B cell (primary cell): ENCODE results near the gene PGM1. TPM values are rescaled to one million over a fixed set of nuclear protein-coding genes. Genes with fewer than 3 reads are reported as not detected.

Experiments used
- ATAC-seq: fragments of 200-7000 bp; cut with Tn5 transposase; one replicate; pipeline ENCODE4 v1.10.0; 2021; ENCODE audit warnings: low read depth, mild to moderate bottlenecking, moderate number of reproducible peaks, moderate library complexity
- CTCF ChIA-PET: fragments of 350-600 bp; sonication (Branson Sonifier 250); formaldehyde crosslinking; loops from one replicate; lab custom pipeline; 2021; ENCODE audit warnings: antibody characterized with exemption, inconsistent platforms; lab: Charles Lee
- POLR2A ChIA-PET: fragments of 350-600 bp; sonication (Branson Sonifier 250); formaldehyde crosslinking; loops from one replicate; lab custom pipeline; 2021; ENCODE audit warnings: antibody characterized with exemption; lab: Charles Lee
- DNase-seq: peaks from one replicate; pipeline ENCODE4 v3.0.0; 2013
- H2AFZ ChIP-seq: 2 replicates; pipeline ENCODE4 v1.6.1; 2012; ENCODE audit warnings: mild to moderate bottlenecking, low read depth, low read length; ENCODE audit not compliant: insufficient read depth, poor library complexity, severe bottlenecking
- H3K27ac ChIP-seq, 2 donors: 1 replicate in 1 of 2; 2 replicates in 1 of 2; pipeline ENCODE4 v1.5.1; 2012 to 2013; ENCODE audit warnings: low read length in 2 of 2, mild to moderate bottlenecking in 2 of 2, moderate library complexity in 1 of 2
- H3K27me3 ChIP-seq, 4 experiments: fragments of 200-600 bp in 1 of 4; sonication (generic) in 1 of 4; replicated peaks in 1 of 4; 1 replicate in 2 of 4; 2 replicates in 2 of 4; pipeline versions ENCODE4 v1.6.1 to v1.7.0; 2013 to 2016; ENCODE audit warnings: low read length in 3 of 4, mild to moderate bottlenecking in 2 of 4, mixed read lengths in 1 of 4, moderate library complexity in 1 of 4; ENCODE audit not compliant: insufficient read depth in 4 of 4, control insufficient read depth in 3 of 4; ENCODE audit errors: control extremely low read depth in 1 of 4
- H3K36me3 ChIP-seq, 2 experiments: replicated peaks in 1 of 2; 1 replicate in 1 of 2; 2 replicates in 1 of 2; pipeline versions ENCODE4 v1.6.1 to v1.7.1; 2013; ENCODE audit warnings: low read length in 1 of 2; ENCODE audit not compliant: insufficient read depth in 2 of 2, control insufficient read depth in 1 of 2; ENCODE audit errors: control extremely low read depth in 1 of 2, extremely low read depth in 1 of 2
- H3K4me1 ChIP-seq, 2 donors: fragments of 200-600 bp in 1 of 2; sonication (generic) in 1 of 2; 1 replicate in 1 of 2; 2 replicates in 1 of 2; pipeline versions ENCODE4 v1.5.1 to v1.6.1; 2013 to 2017; ENCODE audit warnings: low read length in 2 of 2; ENCODE audit not compliant: control insufficient read depth in 2 of 2, insufficient read depth in 2 of 2
- H3K4me2 ChIP-seq: replicated peaks from 2 replicates; pipeline ENCODE3; 2012; ENCODE audit warnings: mild to moderate bottlenecking, low read depth, low read length; ENCODE audit not compliant: poor library complexity, severe bottlenecking
- H3K4me3 ChIP-seq, 5 experiments: fragments of 200-600 bp in 1 of 5; sonication (generic) in 1 of 5; 1 replicate in 3 of 5; 2 replicates in 2 of 5; pipeline versions ENCODE4 v1.5.1 to v1.7.0; 2011 to 2016; ENCODE audit warnings: low read length in 4 of 5, mild to moderate bottlenecking in 4 of 5, low read depth in 2 of 5, control low read depth in 1 of 5, moderate library complexity in 1 of 5; ENCODE audit not compliant: insufficient read depth in 1 of 5; ENCODE audit errors: control extremely low read depth in 1 of 5, extremely low read depth in 1 of 5
- H3K79me2 ChIP-seq: fragments of 200-600 bp; sonication (generic); one replicate; pipeline ENCODE4 v1.6.0; 2016; ENCODE audit warnings: low read length; ENCODE audit not compliant: control insufficient read depth, insufficient read depth
- H3K9ac ChIP-seq: fragments of 200-600 bp; sonication (generic); 2 replicates; pipeline ENCODE4 v1.6.1; 2017; ENCODE audit warnings: mild to moderate bottlenecking, low read length, moderate library complexity
- H3K9me3 ChIP-seq, 3 donors: one replicate each; pipeline versions ENCODE4 v1.6.1 to v1.7.1; 2013; ENCODE audit warnings: low read length in 2 of 3; ENCODE audit not compliant: control insufficient read depth in 2 of 3, insufficient read depth in 1 of 3; ENCODE audit errors: control extremely low read depth in 1 of 3
- H4K20me1 ChIP-seq: 2 replicates; pipeline ENCODE4 v1.6.0; 2012; ENCODE audit warnings: mild to moderate bottlenecking, low read length; ENCODE audit not compliant: insufficient read depth, control insufficient read depth, poor library complexity, severe bottlenecking
- H3K27ac Mint-ChIP-seq: one replicate; pipeline ENCODE4 v1.8.0; 2021; ENCODE audit warnings: mixed read lengths
- H3K27me3 Mint-ChIP-seq: one replicate; pipeline ENCODE4 v1.8.0; 2021; ENCODE audit warnings: mixed read lengths
- H3K4me1 Mint-ChIP-seq: one replicate; pipeline ENCODE4 v1.8.0; 2021; ENCODE audit warnings: mixed read lengths
- H3K4me3 Mint-ChIP-seq: one replicate; pipeline ENCODE4 v1.8.0; 2021; ENCODE audit warnings: mixed read lengths
- H3K9me3 Mint-ChIP-seq: one replicate; pipeline ENCODE4 v1.8.0; 2022; ENCODE audit warnings: mixed read lengths; ENCODE audit not compliant: insufficient read depth
- EZH2 ChIP-seq: IDR thresholded peaks from 2 replicates; pipeline ENCODE4 v1.6.1; 2012; ENCODE audit warnings: borderline replicate concordance, low read depth, mild to moderate bottlenecking, moderate library complexity, low read length; ENCODE audit not compliant: insufficient read depth, poor library complexity, severe bottlenecking
- WGBS: methylation state at CpG from one replicate; pipeline ENCODE4 v1.1.5; 2013; ENCODE audit warnings: missing lambda C conversion rate; ENCODE audit not compliant: insufficient coverage; 5-methylcytosine and 5-hydroxymethylcytosine counted together
- intact Hi-C: fragments of 100-400 bp; cut with micrococcal nuclease; formaldehyde crosslinking; loops from one replicate; pipeline ENCODE4 v1.10.0; 2022
- polyA plus RNA-seq: library from polyadenylated mRNA; depleted of rRNA; stranded (reverse); fragments of >200 nt; gene quantifications from 2 replicates; pipeline ENCODE4 v1.2.3, GENCODE V29; 2012
- total RNA-seq, 2 donors: library from RNA; stranded (reverse); fragments of 120-200 nt in 1 of 2; gene quantifications; 1 replicate in 1 of 2; 2 replicates in 1 of 2; pipeline versions ENCODE4 v1.2.3 to v1.2.4, GENCODE V29; 2013 to 2022
- TF ChIP-seq, protein P1 (sequence below): fragments of 200-600 bp; IDR thresholded peaks from one replicate; pipeline ENCODE4 v1.8.0; 2022; ENCODE audit warnings: antibody characterized with exemption, mild to moderate bottlenecking

The PGM1 gene
- total and polyA plus RNA-seq, 2 donors (not counting 1 experiment from before 2014, with no cell fraction given): 4.2 to 13.2 TPM

DNA sequence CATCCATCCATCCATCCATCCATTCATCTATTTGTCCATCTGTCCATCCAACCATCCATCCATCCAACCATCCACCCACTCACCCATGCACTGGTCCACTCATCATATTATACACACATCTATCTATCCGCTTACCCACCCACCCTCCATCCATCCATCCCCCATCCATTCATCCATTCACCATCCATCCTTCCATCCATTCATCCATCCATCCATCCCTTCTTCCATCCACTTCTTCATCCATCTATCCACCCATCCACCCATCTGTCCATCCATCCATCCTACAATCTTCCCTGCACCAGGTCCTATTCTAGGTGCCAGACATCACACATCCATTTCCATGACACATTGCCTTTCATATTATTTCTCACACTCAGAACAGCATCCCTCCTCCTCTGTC, 93.5 kb downstream of the PGM1 start:
- Histone ChIP-seq H3K79me2 (no peaks in the 10 kb centered on the region), H3K9me3 (no peaks in the 10 kb centered on the region), H2AFZ (no peak overlapping the region), H4K20me1 (no peaks in the 10 kb centered on the region), H3K4me3 (no peak overlapping the region), H3K9ac (no peak overlapping the region), H3K36me3 (no peaks in the 10 kb centered on the region), H3K4me1 (no peaks in the 10 kb centered on the region), H3K27me3 (peaks cover 0 to 7% (median 0%) of the 10 kb centered on the region in 4 experiments), H3K27ac (no peak overlapping the region), H3K4me2 (no peak overlapping the region)
- 93% methylated on average over 1 of the region's 1 CpG for WGBS
- TF ChIP-seq EZH2: no peak
- TF ChIP-seq, protein P1, sequence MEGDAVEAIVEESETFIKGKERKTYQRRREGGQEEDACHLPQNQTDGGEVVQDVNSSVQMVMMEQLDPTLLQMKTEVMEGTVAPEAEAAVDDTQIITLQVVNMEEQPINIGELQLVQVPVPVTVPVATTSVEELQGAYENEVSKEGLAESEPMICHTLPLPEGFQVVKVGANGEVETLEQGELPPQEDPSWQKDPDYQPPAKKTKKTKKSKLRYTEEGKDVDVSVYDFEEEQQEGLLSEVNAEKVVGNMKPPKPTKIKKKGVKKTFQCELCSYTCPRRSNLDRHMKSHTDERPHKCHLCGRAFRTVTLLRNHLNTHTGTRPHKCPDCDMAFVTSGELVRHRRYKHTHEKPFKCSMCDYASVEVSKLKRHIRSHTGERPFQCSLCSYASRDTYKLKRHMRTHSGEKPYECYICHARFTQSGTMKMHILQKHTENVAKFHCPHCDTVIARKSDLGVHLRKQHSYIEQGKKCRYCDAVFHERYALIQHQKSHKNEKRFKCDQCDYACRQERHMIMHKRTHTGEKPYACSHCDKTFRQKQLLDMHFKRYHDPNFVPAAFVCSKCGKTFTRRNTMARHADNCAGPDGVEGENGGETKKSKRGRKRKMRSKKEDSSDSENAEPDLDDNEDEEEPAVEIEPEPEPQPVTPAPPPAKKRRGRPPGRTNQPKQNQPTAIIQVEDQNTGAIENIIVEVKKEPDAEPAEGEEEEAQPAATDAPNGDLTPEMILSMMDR: no peak
- Mint-ChIP-seq H3K9me3 (no peaks in the 10 kb centered on the region), H3K4me3 (no peak overlapping the region), H3K27ac (no peak overlapping the region), H3K4me1 (no peaks in the 10 kb centered on the region), H3K27me3 (peaks cover 17% of the 10 kb centered on the region)
- ATAC-seq: no peak
- no peak for DNase-seq
- intact Hi-C loops: no loop called here
- POLR2A ChIA-PET: no interaction called here
- CTCF ChIA-PET: interaction anchor here (6.6 kb wide), 1 partner anchor 229 kb away, joined by 153 read pairs; no protein-coding TSS in a partner anchor

DNA sequence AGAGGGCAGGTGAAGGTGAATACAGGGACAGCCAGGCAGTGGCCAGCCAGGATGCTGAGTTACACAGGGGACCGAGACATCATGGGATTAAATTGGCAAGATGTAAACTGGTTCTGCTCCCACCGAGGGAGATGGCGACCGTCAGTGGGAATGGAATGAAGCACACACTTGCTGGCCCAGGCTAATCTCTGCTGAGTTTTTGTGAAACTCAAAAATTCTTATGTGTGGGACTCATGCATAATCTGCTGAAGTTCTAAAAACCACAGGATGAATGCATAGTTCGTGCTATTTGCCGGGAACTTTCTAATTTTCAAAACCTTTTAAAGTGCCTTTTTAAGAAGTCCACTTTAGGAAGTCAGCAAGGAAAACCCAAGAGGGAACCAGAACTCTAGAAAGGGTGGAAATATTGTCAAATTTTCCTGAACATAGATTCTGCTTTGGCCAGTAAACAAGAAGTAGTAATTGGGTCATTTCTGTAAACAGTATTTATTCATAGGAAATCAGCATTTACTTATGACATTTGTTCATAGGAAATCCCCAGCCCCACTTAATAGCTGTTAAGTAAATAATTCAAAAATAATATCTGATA, 95.2 kb downstream of the PGM1 start:
- ATAC-seq: no peak
- CTCF ChIA-PET: interaction anchor here (0.9 to 6.6 kb wide), 2 partner anchors 227 to 449 kb away, joined by 3 to 153 read pairs; no protein-coding TSS in a partner anchor

More for the DNA sequence above, 95.2 kb downstream of the PGM1 start:
- H3K4me2 ChIP-seq: no peak overlapping the region
- Mint-ChIP-seq H3K9me3 (no peaks in the 10 kb centered on the region), H3K27me3 (peaks cover 13% of the 10 kb centered on the region), H3K4me3 (no peak overlapping the region), H3K27ac (no peak overlapping the region), H3K4me1 (no peaks in the 10 kb centered on the region)
- H3K79me2 ChIP-seq: no peaks in the 10 kb centered on the region
- no peaks in the 10 kb centered on the region for H3K4me1 ChIP-seq
- 94% methylated on average over 4 of the region's 6 CpGs for WGBS
- intact Hi-C loops: no loop called here
- no peak overlapping the region for H3K4me3 ChIP-seq
- H4K20me1 ChIP-seq: no peaks in the 10 kb centered on the region
- no peaks in the 10 kb centered on the region for H3K9me3 ChIP-seq
- no peak for TF ChIP-seq EZH2
- TF ChIP-seq, protein P1: no peak
- POLR2A ChIA-PET: no interaction called here
- no peak overlapping the region for H3K27ac ChIP-seq
- DNase-seq: no peak
- no peaks in the 10 kb centered on the region for H3K36me3 ChIP-seq
- H3K27me3 ChIP-seq: peaks cover 0 to 7% (median 0%) of the 10 kb centered on the region in 4 experiments
- no peak overlapping the region for H2AFZ ChIP-seq
- H3K9ac ChIP-seq: no peak overlapping the region
